AG09319 (cell line): ENCODE results near the gene EEIG1.

Source experiments
- DNase-seq: peaks from one replicate; pipeline ENCODE4 v3.0.0-alpha.2; 2010; ENCODE audit warnings: low read depth; ENCODE audit errors: extremely low read depth
- TF ChIP-seq, protein P1 (sequence below): IDR thresholded peaks from 2 replicates; pipeline ENCODE4 v1.5.1; 2011; ENCODE audit warnings: low read depth, mild to moderate bottlenecking, inconsistent platforms, low read length, moderate library complexity

The EEIG1 gene

DNA sequence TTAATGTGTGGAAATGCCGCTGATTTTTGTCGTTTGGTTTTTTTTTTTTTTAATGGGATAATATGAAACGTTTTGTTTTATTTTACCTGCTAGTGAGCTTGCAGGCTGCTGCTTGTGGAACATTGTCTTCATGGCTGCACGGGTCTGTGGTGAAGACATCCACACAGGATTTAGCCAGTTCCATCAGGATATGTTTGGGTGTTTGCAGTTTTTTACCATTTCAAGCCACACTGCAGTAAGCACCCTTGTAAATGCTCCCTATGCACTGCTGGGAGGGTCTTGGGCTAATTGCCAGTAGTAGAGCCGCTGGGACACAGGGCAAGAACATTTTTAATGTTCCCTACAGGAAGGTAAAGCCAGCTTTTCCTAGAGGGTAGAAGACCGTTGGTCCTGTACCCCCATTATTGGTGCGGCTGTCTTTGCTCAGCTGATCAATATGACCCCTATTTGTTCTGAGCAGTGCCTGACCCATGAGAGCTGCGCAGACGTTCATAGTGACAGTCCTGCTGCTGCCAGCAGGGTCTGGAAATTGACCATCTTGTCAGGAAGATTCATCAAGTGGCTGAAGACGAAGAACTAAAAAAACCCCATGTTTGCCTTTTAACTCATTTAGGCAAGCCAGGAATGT, 20.5 kb upstream of the EEIG1 start:
- DNase-seq: no peak
- TF ChIP-seq, protein P1, sequence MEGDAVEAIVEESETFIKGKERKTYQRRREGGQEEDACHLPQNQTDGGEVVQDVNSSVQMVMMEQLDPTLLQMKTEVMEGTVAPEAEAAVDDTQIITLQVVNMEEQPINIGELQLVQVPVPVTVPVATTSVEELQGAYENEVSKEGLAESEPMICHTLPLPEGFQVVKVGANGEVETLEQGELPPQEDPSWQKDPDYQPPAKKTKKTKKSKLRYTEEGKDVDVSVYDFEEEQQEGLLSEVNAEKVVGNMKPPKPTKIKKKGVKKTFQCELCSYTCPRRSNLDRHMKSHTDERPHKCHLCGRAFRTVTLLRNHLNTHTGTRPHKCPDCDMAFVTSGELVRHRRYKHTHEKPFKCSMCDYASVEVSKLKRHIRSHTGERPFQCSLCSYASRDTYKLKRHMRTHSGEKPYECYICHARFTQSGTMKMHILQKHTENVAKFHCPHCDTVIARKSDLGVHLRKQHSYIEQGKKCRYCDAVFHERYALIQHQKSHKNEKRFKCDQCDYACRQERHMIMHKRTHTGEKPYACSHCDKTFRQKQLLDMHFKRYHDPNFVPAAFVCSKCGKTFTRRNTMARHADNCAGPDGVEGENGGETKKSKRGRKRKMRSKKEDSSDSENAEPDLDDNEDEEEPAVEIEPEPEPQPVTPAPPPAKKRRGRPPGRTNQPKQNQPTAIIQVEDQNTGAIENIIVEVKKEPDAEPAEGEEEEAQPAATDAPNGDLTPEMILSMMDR: no peak

DNA sequence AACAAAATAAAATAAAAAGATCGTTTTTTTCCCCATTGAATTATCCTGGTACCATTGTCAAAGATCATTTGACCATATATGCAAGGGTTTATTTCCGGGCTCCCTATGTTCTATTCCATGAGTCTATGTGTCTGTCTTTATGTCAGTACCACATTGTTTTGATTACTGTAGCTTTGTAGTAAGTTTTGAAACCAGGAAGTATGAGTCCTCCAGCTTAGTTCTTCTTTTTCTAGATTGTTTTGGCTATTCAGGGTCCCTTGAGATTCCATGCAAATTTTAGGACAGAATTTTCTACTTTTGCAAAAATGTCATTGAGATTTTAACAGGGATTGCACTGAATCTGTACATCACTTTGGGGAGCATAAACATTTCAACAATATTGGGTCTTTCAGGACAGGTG, 18.7 kb upstream of the EEIG1 start:
- TF ChIP-seq, protein P1: no peak
- no peak for DNase-seq

DNA sequence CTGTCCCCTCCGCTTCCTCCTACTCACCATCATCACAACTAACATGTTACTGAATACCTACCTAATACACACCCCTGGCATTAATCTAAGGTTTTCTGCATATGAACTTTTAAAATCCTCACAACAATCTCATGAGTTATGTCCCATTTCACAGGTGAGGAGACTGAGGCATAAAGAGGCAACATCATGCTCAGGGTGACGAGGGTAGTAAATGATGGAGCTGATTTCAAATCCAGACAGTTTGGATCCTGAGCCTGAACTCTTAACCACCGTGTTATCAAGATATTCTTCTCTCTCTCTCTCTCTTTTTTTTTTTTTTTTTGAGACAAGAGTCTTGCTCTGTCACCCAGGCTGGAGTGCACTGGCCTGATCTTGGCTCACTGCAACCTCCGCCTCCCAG, 12.9 kb upstream of the EEIG1 start:
- TF ChIP-seq, protein P1: no peak
- no peak for DNase-seq

DNA sequence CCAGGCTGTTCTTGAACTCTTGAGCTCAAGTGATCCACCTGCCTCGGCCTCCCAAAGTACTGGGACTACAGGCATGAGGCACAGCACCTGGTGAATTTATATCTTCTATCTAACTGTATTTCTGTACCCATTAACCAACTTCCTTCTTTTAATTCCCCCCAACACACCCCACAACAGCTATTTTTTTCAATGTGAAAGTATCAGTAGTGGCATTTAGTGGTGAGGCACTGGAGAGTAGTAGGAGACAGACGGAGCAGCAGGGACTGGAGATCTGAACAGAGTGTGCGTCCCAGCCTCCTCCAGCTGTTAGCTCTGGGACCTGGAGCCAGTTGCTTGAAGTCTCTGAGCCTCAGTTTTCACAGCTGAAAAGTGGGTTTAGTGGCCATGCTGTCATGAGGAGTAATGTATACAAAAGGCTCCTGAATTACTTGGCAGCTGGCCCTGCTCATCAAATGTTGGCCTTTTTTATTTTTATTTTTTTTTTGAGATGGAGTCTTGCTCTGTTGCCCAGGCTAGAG, 11.0 kb upstream of the EEIG1 start:
- TF ChIP-seq, protein P1: no peak
- no peak for DNase-seq

DNA sequence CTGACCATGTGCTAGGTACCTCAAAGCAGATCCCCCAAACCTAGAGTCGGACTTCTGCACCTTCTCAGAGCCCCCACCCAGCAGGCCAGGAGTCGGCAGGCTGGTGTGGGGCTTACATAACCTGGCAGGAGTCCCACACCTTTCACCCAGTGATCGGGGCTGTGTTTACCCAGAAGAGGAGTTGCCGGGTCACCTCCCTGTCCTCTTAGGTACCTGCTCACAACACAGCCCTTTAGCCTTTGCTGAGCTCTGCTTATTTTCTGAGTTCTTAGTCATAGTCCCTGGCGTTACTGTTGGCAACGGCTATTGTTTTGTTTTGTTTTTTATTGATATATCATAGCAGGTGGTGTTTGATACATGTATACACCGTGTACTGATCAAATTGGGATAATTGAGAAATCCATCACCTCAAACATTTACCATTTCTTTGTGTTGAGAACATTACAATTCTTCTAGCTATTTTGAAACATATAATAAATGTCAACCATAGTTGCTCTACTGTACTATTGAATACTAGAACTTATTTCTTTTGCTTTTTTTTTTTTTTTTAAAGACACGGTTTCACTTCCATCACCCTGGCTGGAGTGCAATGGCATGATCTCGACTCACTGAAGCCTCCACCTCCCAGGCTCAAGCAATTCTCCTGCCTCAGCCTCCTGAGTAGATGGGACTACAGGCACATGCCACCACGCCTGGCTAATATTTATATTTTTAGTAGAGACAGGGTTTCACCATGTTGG, 10.4 kb upstream of the EEIG1 start:
- TF ChIP-seq, protein P1: no peak
- no peak for DNase-seq

DNA sequence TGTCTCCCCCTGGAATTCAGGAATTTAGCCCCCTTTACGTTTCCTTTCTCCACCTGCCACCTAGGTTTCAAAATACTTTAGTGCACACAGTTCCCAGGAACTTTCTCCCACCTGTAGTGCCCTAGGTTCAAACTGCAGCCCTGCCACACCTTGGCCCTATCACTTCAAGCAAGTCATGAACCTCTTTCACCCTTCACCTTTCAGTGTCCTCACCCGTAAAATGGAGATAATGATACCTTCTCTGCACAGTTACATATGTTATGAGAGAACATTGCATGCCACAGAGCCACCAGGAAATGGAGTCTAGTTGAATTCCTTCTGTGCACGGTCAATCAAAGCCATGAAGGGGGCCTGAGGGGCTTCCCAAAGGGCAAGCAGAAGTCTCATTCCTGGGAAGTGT, 9.8 kb upstream of the EEIG1 start:
- no peak for DNase-seq
- TF ChIP-seq, protein P1: no peak

DNA sequence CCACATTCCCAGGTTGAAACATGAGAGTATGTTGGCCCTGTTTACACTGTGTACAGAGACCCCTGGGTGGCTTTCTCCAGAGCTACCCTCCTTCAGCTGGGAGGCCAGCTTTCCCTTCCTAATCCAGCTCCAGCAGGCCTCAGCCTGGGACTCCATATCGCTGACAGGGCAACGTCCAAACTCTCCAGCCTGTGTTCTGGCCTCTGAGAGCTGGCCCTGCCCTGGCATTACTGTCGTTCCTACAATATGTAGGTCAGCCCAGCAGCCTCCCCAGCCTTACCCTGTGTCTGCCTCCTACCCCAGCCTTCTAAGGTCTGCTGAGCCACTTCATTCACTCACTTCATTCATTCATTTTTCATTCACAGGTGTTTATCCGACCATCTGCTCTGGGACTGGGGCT, 8.3 kb upstream of the EEIG1 start:
- TF ChIP-seq, protein P1: no peak
- DNase-seq: no peak
